HCT116 (cell line): ENCODE data around the gene YEATS4. TPM values are rescaled to one million over a fixed set of nuclear protein-coding genes. Genes with fewer than 3 reads are reported as not detected.

Source experiments
- ATAC-seq: fragments of 200-7000 bp; cut with Tn5 transposase; 2 replicates; pipeline ENCODE4 v1.9.1; 2020; ENCODE audit warnings: mild to moderate bottlenecking, moderate library complexity
- BruUV-seq: library from RNA; stranded (reverse); fragments of 400-500 nt; replicated peaks from 2 replicates; lab custom pipeline; 2021; lab: Mats Ljungman, UMichigan
- CTCF ChIA-PET: fragments of 300-600 bp; sonication (Branson Sonifier 250); formaldehyde crosslinking; loops from one replicate; lab custom pipeline; 2021; ENCODE audit warnings: antibody characterized with exemption; lab: Charles Lee
- POLR2A ChIA-PET: fragments of 300-600, 350-600 bp; sonication (Branson Sonifier 250); formaldehyde crosslinking; loops from one replicate; lab custom pipeline; 2021; ENCODE audit warnings: antibody characterized with exemption; lab: Charles Lee
- RAD21 ChIA-PET, 2 experiments: fragments of 300-600 bp; sonication (Branson Sonifier 250); formaldehyde crosslinking; loops; one replicate each; lab custom pipeline; 2023; ENCODE audit warnings: low total read pairs in 2 of 2; ENCODE audit not compliant: uncharacterized antibody in 2 of 2, unreplicated experiment in 2 of 2, low non-redundant PET in 1 of 2; lab: Charles Lee
- DNase-seq: peaks from one replicate; pipeline ENCODE4 v3.0.0-alpha.2; 2010; ENCODE audit warnings: low read depth, low spot score
- H2AFZ ChIP-seq: fragments of 200-600 bp; shearing (Covaris generic), sonication (generic); 2 replicates; pipeline ENCODE4 v1.6.1; 2017; ENCODE audit warnings: low read depth, mixed run types, mixed read lengths, antibody characterized with exemption, low read length; ENCODE audit not compliant: poor library complexity, severe bottlenecking
- H3K27ac ChIP-seq: 2 replicates; pipeline ENCODE4 v1.5.1; 2012; ENCODE audit warnings: low read depth, low read length
- H3K27me3 ChIP-seq: fragments of 200-600 bp; sonication (generic); 2 replicates; pipeline ENCODE4 v1.6.1; 2016; ENCODE audit warnings: mixed run types, low read length, mixed read lengths; ENCODE audit not compliant: insufficient read depth
- H3K36me3 ChIP-seq, 2 experiments: fragments of 200-500 bp in 1 of 2; fragments of 200-600 bp in 1 of 2; sonication (Bioruptor generic) in 1 of 2; sonication (generic) in 1 of 2; 2 replicates each; pipeline versions ENCODE4 v1.5.1 to v1.6.1; 2014 to 2016; ENCODE audit warnings: low read length in 2 of 2, inconsistent platforms in 1 of 2, mixed read lengths in 1 of 2, mixed run types in 1 of 2; ENCODE audit not compliant: insufficient read depth in 2 of 2, control insufficient read depth in 1 of 2
- H3K4me1 ChIP-seq, 2 experiments: fragments of 200-600 bp in 1 of 2; sonication (generic) in 1 of 2; 2 replicates each; pipeline versions ENCODE4 v1.5.1 to v1.6.1; 2012 to 2017; ENCODE audit warnings: low read length in 2 of 2, inconsistent platforms in 1 of 2, mild to moderate bottlenecking in 1 of 2, mixed read lengths in 1 of 2, mixed run types in 1 of 2, moderate library complexity in 1 of 2; ENCODE audit not compliant: insufficient read depth in 2 of 2, control insufficient read depth in 1 of 2
- H3K4me2 ChIP-seq: fragments of 200-600 bp; sonication (generic); 2 replicates; pipeline ENCODE4 v1.6.1; 2017; ENCODE audit warnings: mixed run types, low read length, mixed read lengths
- H3K4me3 ChIP-seq, 2 experiments: fragments of 200-600 bp in 1 of 2; sonication (generic) in 1 of 2; replicated peaks in 1 of 2; 2 replicates each; pipeline ENCODE4 v1.5.1; 2011 to 2016; ENCODE audit warnings: low read length in 2 of 2, control low read depth in 1 of 2, low read depth in 1 of 2, mild to moderate bottlenecking in 1 of 2, mixed read lengths in 1 of 2, mixed run types in 1 of 2
- H3K79me2 ChIP-seq: fragments of 200-600 bp; sonication (generic); 2 replicates; pipeline ENCODE4 v1.6.1; 2017; ENCODE audit warnings: mild to moderate bottlenecking, mixed run types, low read length, moderate library complexity, mixed read lengths; ENCODE audit not compliant: insufficient read depth
- H3K9ac ChIP-seq: fragments of 200-600 bp; sonication (generic); 2 replicates; pipeline ENCODE4 v1.6.1; 2016; ENCODE audit warnings: low read length, mixed read lengths
- H3K9me2 ChIP-seq: fragments of 200-600 bp; sonication (generic), shearing (Covaris generic); 2 replicates; pipeline ENCODE4 v1.6.1; 2017; ENCODE audit warnings: mixed run types, mild to moderate bottlenecking, moderate library complexity; ENCODE audit not compliant: insufficient read depth
- H3K9me3 ChIP-seq, 2 experiments: fragments of 200-500 bp in 1 of 2; fragments of 200-600 bp in 1 of 2; sonication (Bioruptor generic) in 1 of 2; sonication (generic) in 1 of 2; 2 replicates each; pipeline ENCODE4 v1.6.1; 2014 to 2017; ENCODE audit warnings: low read length in 2 of 2, mixed read lengths in 2 of 2, inconsistent platforms in 1 of 2, low read depth in 1 of 2, mild to moderate bottlenecking in 1 of 2, mixed run types in 1 of 2, moderate library complexity in 1 of 2; ENCODE audit not compliant: control insufficient read depth in 1 of 2, insufficient read depth in 1 of 2
- H4K20me1 ChIP-seq: fragments of 200-600 bp; sonication (generic), shearing (Covaris generic); 2 replicates; pipeline ENCODE4 v1.6.1; 2017; ENCODE audit warnings: mixed run types, mild to moderate bottlenecking, moderate library complexity; ENCODE audit not compliant: insufficient read depth
- ATF3 ChIP-seq: IDR thresholded peaks from 2 replicates; pipeline ENCODE4 v1.6.1; 2012
- EZH2phosphoT487 ChIP-seq: fragments of 200-600 bp; IDR thresholded peaks from 2 replicates; pipeline ENCODE4 v1.6.1; 2018; ENCODE audit warnings: antibody characterized with exemption, borderline replicate concordance
- JUND ChIP-seq: IDR thresholded peaks from 2 replicates; pipeline ENCODE4 v1.6.1; 2012
- RAD21 ChIP-seq: IDR thresholded peaks from 2 replicates; pipeline ENCODE4 v1.6.1; 2012; ENCODE audit warnings: low read depth, mild to moderate bottlenecking
- REST ChIP-seq: IDR thresholded peaks from 2 replicates; pipeline ENCODE4 v1.6.1; 2012; ENCODE audit warnings: low read depth
- SRF ChIP-seq: IDR thresholded peaks from 2 replicates; pipeline ENCODE4 v1.6.1; 2012; ENCODE audit warnings: low read depth
- TCF7L2 ChIP-seq: IDR thresholded peaks from 2 replicates; pipeline ENCODE4 v1.7.0; 2011; ENCODE audit warnings: borderline replicate concordance, inconsistent platforms; ENCODE audit not compliant: insufficient read depth, insufficient read length; ENCODE audit errors: extremely low read depth
- ZNF274 ChIP-seq: fragments of 200-500 bp; sonication (Bioruptor generic); IDR thresholded peaks from 2 replicates; pipeline ENCODE4 v1.6.1; 2014; ENCODE audit warnings: mild to moderate bottlenecking, low read depth, low read length, inconsistent platforms
- intact Hi-C: fragments of 100-400 bp; cut with micrococcal nuclease; formaldehyde crosslinking; loops from 2 replicates; pipeline ENCODE4 v1.10.0; 2022
- total RNA-seq: library from RNA; stranded (reverse); gene quantifications from one replicate; pipeline ENCODE4 v1.2.1, GENCODE V29; 2021; ENCODE audit not compliant: unreplicated experiment
- TF ChIP-seq, protein P1 (sequence below): IDR thresholded peaks from 2 replicates; pipeline ENCODE4 v1.6.1; 2011; ENCODE audit warnings: mild to moderate bottlenecking, low read length, moderate library complexity; ENCODE audit not compliant: insufficient replicate concordance; ENCODE audit errors: extremely low read depth

YEATS4 gene
- total RNA-seq, 1 experiment from 2014 or later: 32.0 TPM

DNA sequence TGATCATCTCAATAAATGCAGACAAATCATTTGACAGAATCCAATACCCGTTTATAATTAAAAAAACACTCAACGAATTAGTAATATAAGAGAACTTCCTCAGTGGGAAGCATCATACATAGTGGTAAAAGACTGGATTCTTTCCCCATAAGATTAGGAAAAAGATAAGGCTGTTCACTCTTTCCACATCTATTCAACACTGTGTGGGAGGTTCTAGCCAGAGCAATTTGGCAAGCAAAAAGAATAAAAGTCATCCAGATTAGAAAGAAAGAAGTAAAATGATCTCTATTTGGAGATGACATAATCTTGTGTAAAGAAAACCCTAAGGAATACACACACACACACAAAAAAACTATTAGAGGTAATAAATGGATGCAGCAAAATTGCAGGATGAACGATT, 38.4 kb downstream of the YEATS4 start:
- CTCF ChIA-PET: no interaction called here
- POLR2A ChIA-PET: no interaction called here
- no peak for DNase-seq
- H3K9me3 ChIP-seq: peaks cover 0 to 7% of the 10 kb centered on the region in 2 experiments; a peak in 1 of 4 replicates
- H3K9ac ChIP-seq: no peak overlapping the region
- no peaks in the 10 kb centered on the region for H3K27me3 ChIP-seq
- intact Hi-C loops: no loop called here
- H3K9me2 ChIP-seq: no peaks in the 10 kb centered on the region
- H3K79me2 ChIP-seq: no peaks in the 10 kb centered on the region
- H4K20me1 ChIP-seq: no peaks in the 10 kb centered on the region
- TF ChIP-seq, protein P1, sequence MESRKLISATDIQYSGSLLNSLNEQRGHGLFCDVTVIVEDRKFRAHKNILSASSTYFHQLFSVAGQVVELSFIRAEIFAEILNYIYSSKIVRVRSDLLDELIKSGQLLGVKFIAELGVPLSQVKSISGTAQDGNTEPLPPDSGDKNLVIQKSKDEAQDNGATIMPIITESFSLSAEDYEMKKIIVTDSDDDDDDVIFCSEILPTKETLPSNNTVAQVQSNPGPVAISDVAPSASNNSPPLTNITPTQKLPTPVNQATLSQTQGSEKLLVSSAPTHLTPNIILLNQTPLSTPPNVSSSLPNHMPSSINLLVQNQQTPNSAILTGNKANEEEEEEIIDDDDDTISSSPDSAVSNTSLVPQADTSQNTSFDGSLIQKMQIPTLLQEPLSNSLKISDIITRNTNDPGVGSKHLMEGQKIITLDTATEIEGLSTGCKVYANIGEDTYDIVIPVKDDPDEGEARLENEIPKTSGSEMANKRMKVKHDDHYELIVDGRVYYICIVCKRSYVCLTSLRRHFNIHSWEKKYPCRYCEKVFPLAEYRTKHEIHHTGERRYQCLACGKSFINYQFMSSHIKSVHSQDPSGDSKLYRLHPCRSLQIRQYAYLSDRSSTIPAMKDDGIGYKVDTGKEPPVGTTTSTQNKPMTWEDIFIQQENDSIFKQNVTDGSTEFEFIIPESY: no peak
- no peak for TF ChIP-seq TCF7L2
- TF ChIP-seq REST: no peak
- TF ChIP-seq ATF3: no peak
- no peak for TF ChIP-seq JUND
- TF ChIP-seq ZNF274: no peak
- TF ChIP-seq RAD21: no peak
- TF ChIP-seq EZH2phosphoT487: no peak
- no peak for TF ChIP-seq SRF
- ATAC-seq: no peak
- no peak overlapping the region for H3K27ac ChIP-seq
- H3K36me3 ChIP-seq: peaks cover 0 to 11% of the 10 kb centered on the region in 2 experiments; a peak in 1 of 4 replicates
- RAD21 ChIA-PET: no interaction called here
- H3K4me1 ChIP-seq: no peaks in the 10 kb centered on the region
- no peak overlapping the region for H2AFZ ChIP-seq
- H3K4me3 ChIP-seq: no peak overlapping the region
- no peak overlapping the region for H3K4me2 ChIP-seq
- BruUV-seq: no TSS peak
